ENCODE measurements around the gene UFD1.

- no peak for TF ChIP-seq CTCF (IDR thresholded peaks at IDR 0.05)
- TF ChIP-seq POLR2A (IDR thresholded peaks at IDR 0.05): no peak
- no peak for TF ChIP-seq EP300 (IDR thresholded peaks at IDR 0.05; ENCODE audit: low read depth)
Observed at GRCh38 chr22:19412478-19412877, 66.5 kb downstream of the UFD1 start.
